Activated CD4-positive, alpha-beta T cell treated with anti-CD3 and anti-CD28 coated beads, Interleukin-2, amount 50 U/mL, for 4 hours (primary cell): ENCODE data around the gene OR14A16.

ENCODE experiments used
- DNase-seq, 2 experiments: peaks; one replicate each; pipeline ENCODE4 v3.0.0-alpha.2; 2020

The OR14A16 gene

DNA sequence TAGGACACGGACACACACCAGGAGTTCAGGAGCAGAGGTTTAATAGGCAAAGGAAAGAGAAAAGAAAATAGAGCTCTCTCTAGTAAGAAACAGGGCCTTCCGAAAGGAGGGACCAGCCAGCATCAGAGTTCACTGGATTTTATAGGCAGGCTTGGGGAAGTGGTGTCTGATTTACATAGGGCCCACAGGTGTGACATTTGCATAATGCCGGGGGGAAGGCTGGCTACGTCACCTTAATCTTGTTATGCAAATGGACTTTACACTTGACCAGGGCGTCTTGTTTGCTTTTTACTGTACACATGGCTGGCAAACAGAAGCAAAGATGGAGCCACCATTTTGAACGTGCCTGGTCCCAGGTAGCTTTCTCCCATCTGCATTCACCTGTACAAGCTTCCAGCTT is at the start of gene OR14A16:
TSS of gene OR14A16 (minus strand) at position 97 of the 400 bp plus-strand sequence. CDS start 8,390 bp downstream, outside the sequence.
- no peak for DNase-seq

DNA sequence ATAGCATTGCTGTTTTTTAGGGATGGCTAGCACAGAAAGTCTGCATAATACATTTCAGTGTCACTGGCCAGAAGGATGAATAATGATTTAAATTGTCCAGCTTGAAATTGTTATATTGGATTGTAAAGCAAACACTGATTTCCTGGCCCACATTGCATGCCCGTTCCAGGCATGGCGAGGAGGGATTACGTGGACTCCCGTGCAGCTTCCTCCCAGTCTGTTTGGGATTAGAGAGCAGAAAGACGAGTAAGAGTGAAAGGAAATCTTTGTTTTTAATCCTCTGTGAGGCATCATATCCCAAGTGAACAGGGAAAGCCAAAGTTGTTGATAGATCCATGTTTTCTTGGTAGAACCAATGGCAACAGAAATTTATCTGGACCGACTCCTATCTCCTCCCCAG is 41.5 kb upstream of the OR14A16 start:
- no peak for DNase-seq

GRCh38 chr1:247864644-247865043 is 40.7 kb upstream of the OR14A16 start:
- no peak for DNase-seq

DNA sequence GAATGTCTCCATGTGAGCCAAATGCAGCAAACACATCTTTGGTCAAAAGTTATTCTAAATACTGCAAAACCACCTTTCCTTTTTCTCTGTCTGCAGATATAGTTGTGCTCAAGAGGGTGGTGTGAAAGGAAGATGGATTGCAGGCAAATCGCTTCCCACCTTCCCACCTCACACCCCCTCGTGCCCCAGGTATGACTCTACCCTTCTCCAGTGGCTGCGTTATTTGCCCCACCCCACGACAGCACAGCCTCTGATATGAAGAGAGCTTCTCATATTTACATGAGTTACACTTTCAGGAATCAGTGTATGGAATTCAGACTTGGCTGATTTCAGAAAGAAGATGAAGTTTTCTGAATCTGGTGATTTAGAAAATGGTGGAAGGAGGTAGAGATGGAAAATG is 38.8 kb upstream of the OR14A16 start:
- DNase-seq = no peak

DNA sequence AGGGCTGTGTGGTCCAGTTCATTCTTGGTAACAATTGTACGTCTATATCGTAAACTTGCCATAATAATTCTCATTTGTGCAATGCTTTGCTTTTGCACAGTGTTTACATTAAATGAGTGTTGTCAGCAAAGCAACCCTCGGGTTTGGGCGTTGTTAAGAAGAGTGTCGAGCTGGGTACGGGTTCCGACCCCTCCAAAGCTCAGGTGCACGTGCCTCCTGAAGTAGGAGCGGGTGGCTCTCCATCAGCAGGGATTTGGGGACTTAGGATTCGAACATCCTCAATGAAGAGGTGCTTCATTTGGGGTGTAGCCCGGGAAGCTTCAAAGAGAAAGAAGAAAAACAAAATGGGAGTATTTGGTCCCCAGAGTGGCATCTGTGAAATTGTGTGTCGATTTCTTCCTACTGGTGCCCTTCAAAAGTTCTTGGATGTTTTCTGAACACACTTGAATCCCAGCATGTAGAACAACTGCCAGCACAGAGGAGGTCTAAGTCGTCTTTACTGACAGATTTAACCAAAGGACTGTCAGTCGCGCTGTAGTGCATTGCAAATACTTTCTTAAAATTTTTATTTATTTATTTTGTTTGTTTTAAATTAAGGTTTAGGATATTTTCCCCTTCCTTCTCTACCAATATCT is 34.2 kb upstream of the OR14A16 start:
- no peak for DNase-seq

DNA sequence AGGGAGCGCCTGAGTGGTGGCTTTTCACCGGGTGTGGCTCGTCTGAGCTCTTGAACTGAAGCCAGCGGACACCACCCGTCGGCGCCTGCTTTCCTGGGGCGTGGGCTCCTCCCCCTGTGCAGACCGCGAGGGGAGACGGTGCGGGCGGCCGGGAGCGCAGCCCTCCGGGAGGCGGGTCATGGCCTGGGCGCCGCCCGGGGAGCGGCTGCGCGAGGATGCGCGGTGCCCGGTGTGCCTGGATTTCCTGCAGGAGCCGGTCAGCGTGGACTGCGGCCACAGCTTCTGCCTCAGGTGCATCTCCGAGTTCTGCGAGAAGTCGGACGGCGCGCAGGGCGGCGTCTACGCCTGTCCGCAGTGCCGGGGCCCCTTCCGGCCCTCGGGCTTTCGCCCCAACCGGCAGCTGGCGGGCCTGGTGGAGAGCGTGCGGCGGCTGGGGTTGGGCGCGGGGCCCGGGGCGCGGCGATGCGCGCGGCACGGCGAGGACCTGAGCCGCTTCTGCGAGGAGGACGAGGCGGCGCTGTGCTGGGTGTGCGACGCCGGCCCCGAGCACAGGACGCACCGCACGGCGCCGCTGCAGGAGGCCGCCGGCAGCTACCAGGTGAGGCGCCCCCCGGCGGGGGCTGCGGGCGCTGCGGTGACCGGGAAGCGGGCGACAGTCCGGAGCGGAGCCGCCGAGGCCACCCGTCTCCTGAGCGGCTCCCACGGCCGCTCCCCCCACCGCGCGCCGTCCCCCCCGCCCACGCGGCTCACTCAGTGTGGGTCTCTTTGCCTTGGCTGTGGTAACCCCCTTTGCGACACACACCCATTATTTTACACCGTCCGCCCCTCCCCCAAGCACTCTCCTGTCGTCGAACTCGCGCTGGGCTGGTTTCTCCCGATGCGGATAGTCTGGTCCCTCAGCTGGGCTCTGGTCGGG is 33.4 kb upstream of the OR14A16 start, which contains the start of gene TRIM58:
TSS of gene TRIM58 (plus strand) at position 119 of the 916 bp plus-strand sequence. CDS start at position 179, 60 bp downstream.
- DNase-seq = no peak

DNA sequence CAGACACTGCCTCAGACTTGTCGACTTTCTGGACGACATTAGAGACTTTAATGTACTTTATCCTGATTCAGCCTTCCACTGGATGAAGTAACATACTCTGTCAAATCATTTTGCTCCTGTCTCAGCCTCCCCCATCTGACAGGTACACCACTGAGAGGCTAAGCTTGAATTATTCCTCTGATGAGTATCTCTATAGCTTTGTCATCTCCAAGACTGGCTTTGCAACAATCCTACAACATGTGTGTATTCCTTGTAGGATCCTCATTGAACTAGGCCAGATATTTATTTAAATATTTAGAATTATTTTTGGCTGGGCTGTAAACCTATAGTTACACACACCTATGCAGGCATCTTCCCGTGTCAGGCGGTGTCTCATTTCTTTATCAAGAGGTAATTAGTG is 32.0 kb upstream of the OR14A16 start:
- no peak for DNase-seq

- no peak for DNase-seq
Observed at GRCh38 chr1:247854899-247855545, 31.1 kb upstream of the OR14A16 start.

GRCh38 chr1:247849616-247850015 is 25.7 kb upstream of the OR14A16 start:
- DNase-seq = no peak

DNA sequence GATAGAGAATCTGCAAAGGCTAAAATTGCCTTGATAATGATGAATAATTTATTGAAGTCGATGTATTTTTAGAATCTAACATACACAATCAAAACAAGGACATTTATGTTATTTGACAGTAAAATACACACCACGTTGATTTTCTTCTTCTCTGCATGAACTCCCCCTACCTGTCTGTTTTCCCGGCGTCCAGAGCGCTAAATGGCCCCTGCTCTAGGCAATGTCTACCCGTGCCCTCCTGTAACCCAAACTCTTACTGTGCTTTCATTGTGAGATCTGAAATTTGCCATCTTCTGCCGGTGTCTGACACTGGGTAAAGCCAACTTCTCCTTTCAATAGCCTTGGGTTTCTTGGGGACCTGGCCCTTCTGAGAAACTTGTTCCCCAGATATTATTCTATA is 24.4 kb upstream of the OR14A16 start:
- DNase-seq = no peak

- DNase-seq = no peak
Observed at GRCh38 chr1:247845693-247846017, 21.7 kb upstream of the OR14A16 start.

DNA sequence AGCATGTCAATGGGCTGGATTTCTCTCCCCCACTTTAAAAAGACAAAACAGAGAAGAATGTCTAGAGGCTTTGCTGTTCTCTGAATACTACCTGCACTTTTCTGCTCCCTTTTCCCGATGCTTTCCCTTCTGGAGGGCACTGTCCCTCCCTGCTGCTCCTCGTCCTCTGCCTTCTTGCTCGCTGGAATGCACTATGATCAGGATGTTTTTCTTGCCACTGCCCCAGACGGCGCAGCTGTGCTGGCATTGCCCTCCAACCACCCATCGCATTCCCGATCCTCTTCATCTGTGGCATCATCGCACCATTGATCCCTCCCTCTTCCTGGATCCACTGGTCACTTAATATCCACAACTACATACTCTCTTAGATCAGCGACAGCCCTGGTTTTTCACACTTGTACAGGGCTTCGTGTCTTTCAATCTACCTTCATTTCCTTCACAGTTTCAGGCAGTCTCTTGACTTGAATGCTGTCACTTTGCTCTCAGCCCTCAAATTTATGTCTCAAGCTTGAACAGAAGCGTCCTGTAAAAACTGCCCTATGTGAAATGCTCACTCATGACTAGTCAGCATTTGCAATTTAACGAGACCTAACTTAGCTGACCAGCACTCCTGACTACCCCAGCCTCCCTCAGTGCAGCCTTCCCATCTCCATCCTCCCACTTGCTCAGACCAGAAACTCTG is 21.2 kb upstream of the OR14A16 start:
- no peak for DNase-seq

GRCh38 chr1:247843411-247843810 is 19.5 kb upstream of the OR14A16 start:
- DNase-seq = no peak

- no peak for DNase-seq
Observed at GRCh38 chr1:247841796-247842195, 17.9 kb upstream of the OR14A16 start, which contains the start of gene OR11L1. TSS of gene OR11L1 (minus strand) at chr1:247841896. CDS start at chr1:247841896, 0 bp downstream.

DNA sequence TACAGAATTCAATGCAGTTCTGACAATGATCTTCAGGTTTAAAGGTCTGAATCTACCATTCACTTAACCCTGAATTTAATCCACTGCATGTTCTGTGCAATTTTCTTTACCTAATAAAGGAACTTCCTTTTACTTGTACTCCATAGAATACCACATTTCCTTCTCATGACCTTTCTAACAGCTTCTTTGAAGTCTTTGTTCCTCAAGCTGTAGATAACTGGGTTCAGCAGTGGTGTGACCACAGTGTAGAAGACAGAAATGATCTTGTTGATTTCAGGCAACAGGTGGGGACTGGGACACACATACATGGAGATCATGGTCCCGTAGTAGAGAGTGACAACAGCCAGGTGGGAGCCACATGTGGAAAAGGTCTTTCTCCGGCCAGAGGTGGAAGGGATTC is 16.9 kb upstream of the OR14A16 start:
- no peak for DNase-seq

- no peak for DNase-seq
Observed at GRCh38 chr1:247833601-247834000, 9.7 kb upstream of the OR14A16 start.

GRCh38 chr1:247829656-247830055 is 5.7 kb upstream of the OR14A16 start:
- DNase-seq = no peak

- DNase-seq = no peak
Observed at GRCh38 chr1:247825362-247825761, 1.4 kb upstream of the OR14A16 start.

DNA sequence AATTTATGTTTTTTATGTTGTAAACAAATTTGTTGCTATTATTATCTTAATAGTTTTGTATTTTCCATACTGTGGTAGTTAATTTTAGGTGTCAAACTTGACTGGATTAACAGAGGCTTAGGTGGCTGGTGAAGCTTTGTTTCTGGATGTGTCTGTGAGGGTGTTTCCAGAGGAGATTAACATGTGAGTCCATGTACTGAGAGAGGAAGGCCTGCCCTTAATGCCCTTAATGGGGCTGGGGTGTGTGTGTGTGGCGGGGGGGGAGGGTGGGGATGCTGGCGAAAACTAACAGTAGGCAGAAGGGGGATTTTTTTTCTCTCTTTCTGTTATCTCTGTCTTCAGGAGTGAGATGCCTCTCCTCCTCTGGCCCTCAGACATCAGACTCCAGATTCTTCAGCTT is 1.9 kb downstream of the OR14A16 start:
- DNase-seq = no peak

GRCh38 chr1:247812637-247813036 is 11.3 kb downstream of the OR14A16 start:
- DNase-seq = no peak

DNA sequence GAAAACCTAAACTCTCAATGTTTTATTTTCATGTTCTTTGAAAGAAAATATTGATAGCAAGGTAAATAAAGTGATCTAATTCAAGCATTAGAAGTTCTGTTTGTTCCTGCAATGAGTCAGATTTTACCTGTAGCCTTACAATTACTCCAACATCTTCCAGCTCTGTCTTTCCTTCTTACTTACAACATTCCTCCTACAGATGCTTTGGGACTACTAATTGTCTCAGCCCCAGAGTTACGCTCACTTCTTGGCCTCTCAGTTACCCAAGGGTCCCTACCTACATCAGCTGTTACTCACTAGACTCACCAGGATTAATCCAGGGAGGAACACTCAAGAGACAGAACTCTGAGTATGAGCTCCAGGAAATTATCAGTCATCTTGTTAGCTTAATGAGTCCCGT is 26.4 kb downstream of the OR14A16 start:
- no peak for DNase-seq

DNA sequence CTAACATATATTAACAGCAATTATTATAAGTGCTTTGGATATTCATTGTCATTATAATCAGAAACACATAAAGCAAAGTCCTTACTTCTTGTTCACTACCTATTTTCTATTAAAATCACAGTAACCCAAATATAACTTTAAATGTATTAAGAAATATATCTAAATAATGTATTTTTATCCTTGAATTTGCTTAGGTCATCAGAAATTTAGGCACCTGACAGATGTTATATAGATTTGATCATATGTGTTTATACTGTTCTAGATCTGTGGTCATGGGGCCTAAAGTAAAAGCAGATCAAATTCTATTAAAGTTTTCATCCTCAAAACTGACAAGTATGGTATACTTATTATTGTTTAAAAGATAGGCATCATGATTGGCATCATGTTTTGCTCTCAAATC is 54.3 kb downstream of the OR14A16 start:
- DNase-seq = no peak
